Pulmonary artery endothelial cell (primary cell): ENCODE results near the gene BAZ1A. TPM values are rescaled to one million over a fixed set of nuclear protein-coding genes. Genes with fewer than 3 reads are reported as not detected.
A peak's percentile ranks its signal among the peaks of the same experiment; 100 is the strongest.

Experiments
- DNase-seq: peaks from one replicate; pipeline ENCODE4 v3.0.0-alpha.2; 2011; ENCODE audit warnings: low read depth, low spot score
- total RNA-seq: library from RNA; depleted of rRNA; stranded (reverse); fragments of >200 nt; gene quantifications from 2 replicates; pipeline ENCODE4 v1.2.3, GENCODE V29; 2014

Gene BAZ1A
- total RNA-seq, 1 donor from 2014 or later, result 51.5 TPM

- DNase-seq, result no peak
Observed at GRCh38 chr14:34723867-34724266, 151.3 kb downstream of the BAZ1A start.

- peak; percentile 8 for DNase-seq
Observed at GRCh38 chr14:34722723-34723545, 152.2 kb downstream of the BAZ1A start.

- no peak for DNase-seq
Observed at GRCh38 chr14:34721129-34721528, 154.0 kb downstream of the BAZ1A start.

GRCh38 chr14:34718750-34719304 is 156.3 kb downstream of the BAZ1A start:
- no peak for DNase-seq

- no peak for DNase-seq
Observed at GRCh38 chr14:34715127-34715863, 159.9 kb downstream of the BAZ1A start.

- peak; percentile 24 for DNase-seq
Observed at GRCh38 chr14:34714320-34715126, 160.6 kb downstream of the BAZ1A start, which contains the start of gene CFL2. Gene CFL2, minus strand, starts transcription at chr14:34714593. Its CDS starts 53 bp downstream, at chr14:34714540.

GRCh38 chr14:34713681-34714319 is 161.4 kb downstream of the BAZ1A start:
- DNase-seq, result peak; percentile 8

GRCh38 chr14:34713122-34713680 is 162.0 kb downstream of the BAZ1A start:
- DNase-seq, result no peak

GRCh38 chr14:34711796-34712712 is 163.1 kb downstream of the BAZ1A start:
- DNase-seq, result no peak

GRCh38 chr14:34711169-34711568 is 164.0 kb downstream of the BAZ1A start:
- no peak for DNase-seq

- no peak for DNase-seq
Observed at GRCh38 chr14:34710744-34711143, 164.4 kb downstream of the BAZ1A start.

GRCh38 chr14:34710006-34710405 is 165.2 kb downstream of the BAZ1A start:
- DNase-seq, result no peak

GRCh38 chr14:34707722-34708121 is 167.4 kb downstream of the BAZ1A start:
- DNase-seq, result no peak

Other genes starting within 250 kb of the BAZ1A start
- gene SNX6, start 245.2 kb downstream of the BAZ1A start, total RNA-seq, result 96.3 and 124 TPM in 2 replicates
- gene CFL2, start 160.8 kb downstream of the BAZ1A start, total RNA-seq, result 61.1 and 82.7 TPM in 2 replicates
- 73.1 and 80.2 TPM in 2 replicates for gene SRP54, start 107.6 kb upstream of the BAZ1A start, total RNA-seq
- gene FAM177A1, start 170.9 kb upstream of the BAZ1A start, total RNA-seq, result 37.9 and 54.3 TPM in 2 replicates
- gene PPP2R3C, start 246.6 kb upstream of the BAZ1A start, total RNA-seq, result 34.0 and 41.9 TPM in 2 replicates
- gene PRORP, start 247.2 kb upstream of the BAZ1A start, total RNA-seq, result 31.0 and 36.2 TPM in 2 replicates